HepG2 (cell line): ENCODE measurements around the gene JAGN1. TPM values are rescaled to one million over a fixed set of nuclear protein-coding genes. Genes with fewer than 3 reads are reported as not detected.

Source experiments
- ATAC-seq: fragments of 200-7000 bp; cut with Tn5 transposase; 3 replicates; pipeline ENCODE4 v1.9.1; 2020; ENCODE audit warnings: mild to moderate bottlenecking, moderate library complexity
- BruUV-seq: library from RNA; stranded (reverse); fragments of 400-500 nt; replicated peaks from 2 replicates; lab custom pipeline; 2021; lab: Mats Ljungman, UMichigan
- CTCF ChIA-PET: fragments of 300-600 bp; formaldehyde crosslinking; extraction: SDS; loops from one replicate; lab custom pipeline; 2021; ENCODE audit warnings: low total read pairs, inconsistent platforms, low intra/inter-chr PET ratio; lab: Yijun Ruan, JAX
- POLR2A ChIA-PET: fragments of 350-600 bp; sonication (Branson Sonifier 250); formaldehyde crosslinking; loops from one replicate; lab custom pipeline; 2020; ENCODE audit warnings: antibody characterized with exemption, inconsistent platforms; lab: Yijun Ruan, JAX
- DNase-seq: peaks from one replicate; pipeline ENCODE4 v3.0.0-alpha.2; 2015; ENCODE audit warnings: low spot score
- FAIRE-seq: peaks from 3 replicates; lab custom pipeline; 2011; peaks lifted over from hg19 to GRCh38; lab: Jason Lieb, UNC
- H2AFZ ChIP-seq: one replicate; pipeline ENCODE4 v1.6.1; 2011; ENCODE audit warnings: low read length, inconsistent platforms
- H3K27ac ChIP-seq: fragments of 300-600 bp; 3 replicates; pipeline ENCODE4 v1.8.0; 2011; ENCODE audit warnings: mixed run types, mild to moderate bottlenecking, mixed read lengths, low read length, inconsistent platforms; ENCODE audit not compliant: insufficient read depth; ENCODE audit errors: extremely low read length
- H3K27me3 ChIP-seq, 2 experiments: fragments of 200-600 bp in 1 of 2; 2 replicates in 1 of 2; 3 replicates in 1 of 2; pipeline versions ENCODE4 v1.6.0 to v1.8.0; 2011; ENCODE audit warnings: low read length in 2 of 2, mild to moderate bottlenecking in 2 of 2, moderate library complexity in 2 of 2, inconsistent platforms in 1 of 2; ENCODE audit not compliant: insufficient read depth in 2 of 2, control insufficient read depth in 1 of 2
- H3K36me3 ChIP-seq, 2 experiments: fragments of 200-600 bp in 1 of 2; replicated peaks in 1 of 2; 2 replicates in 1 of 2; 3 replicates in 1 of 2; pipeline versions ENCODE4 v1.5.1 to v1.8.0; 2011; ENCODE audit warnings: low read length in 2 of 2, inconsistent platforms in 1 of 2; ENCODE audit not compliant: insufficient read depth in 2 of 2, control insufficient read depth in 1 of 2
- H3K4me1 ChIP-seq: 2 replicates; pipeline ENCODE4 v1.5.1; 2012; ENCODE audit warnings: low read length, inconsistent platforms; ENCODE audit not compliant: insufficient read depth
- H3K4me2 ChIP-seq: 2 replicates; pipeline ENCODE4 v1.6.0; 2011; ENCODE audit warnings: low read depth, low read length, inconsistent platforms
- H3K4me3 ChIP-seq, 3 experiments: fragments of 200-600 bp in 1 of 3; sonication (generic), shearing (Covaris generic) in 1 of 3; replicated peaks in 1 of 3; 2 replicates each; pipeline ENCODE4 v1.5.1; 2011 to 2016; ENCODE audit warnings: low read length in 3 of 3, inconsistent platforms in 2 of 3, low read depth in 2 of 3, mild to moderate bottlenecking in 2 of 3, control low read depth in 1 of 3, mixed read lengths in 1 of 3; ENCODE audit not compliant: insufficient read depth in 1 of 3
- H3K79me2 ChIP-seq: one replicate; pipeline ENCODE4 v1.6.1; 2011; ENCODE audit warnings: low read length, inconsistent platforms; ENCODE audit not compliant: insufficient read depth
- H3K9ac ChIP-seq: 2 replicates; pipeline ENCODE4 v1.6.0; 2011; ENCODE audit warnings: mild to moderate bottlenecking, low read depth, low read length, inconsistent platforms; ENCODE audit not compliant: insufficient read depth
- H3K9me3 ChIP-seq: 2 replicates; pipeline ENCODE4 v1.5.1; 2012; ENCODE audit warnings: mild to moderate bottlenecking, low read length
- H4K20me1 ChIP-seq: 2 replicates; pipeline ENCODE4 v1.6.0; 2011; ENCODE audit warnings: inconsistent platforms, mild to moderate bottlenecking, low read length, moderate library complexity; ENCODE audit not compliant: insufficient read depth
- FIP1L1 ChIP-seq: fragments of 200-400 bp; formaldehyde crosslinking; IDR thresholded peaks from 2 replicates; pipeline ENCODE4 v1.6.1; 2018; ENCODE audit warnings: low read depth, mild to moderate bottlenecking, low read length, moderate library complexity, borderline replicate concordance; ENCODE audit not compliant: insufficient read depth
- HDAC2 ChIP-seq: sonication (generic); formaldehyde crosslinking; IDR thresholded peaks from 2 replicates; pipeline ENCODE4 v1.4.0; 2020; ENCODE audit warnings: missing genetic modification reagents
- HNF4G ChIP-seq, 2 experiments: sonication (generic) in 1 of 2; formaldehyde crosslinking in 1 of 2; IDR thresholded peaks; 2 replicates each; pipeline versions ENCODE4 v1.4.0 to v1.6.1; 2011 to 2020; ENCODE audit warnings: borderline replicate concordance in 2 of 2, low read depth in 2 of 2, mild to moderate bottlenecking in 2 of 2, low read length in 1 of 2, missing genetic modification reagents in 1 of 2, moderate library complexity in 1 of 2
- MBD4 ChIP-seq: IDR thresholded peaks from 2 replicates; pipeline ENCODE4 v1.6.1; 2012; ENCODE audit warnings: low read length, inconsistent platforms, borderline replicate concordance
- MYC ChIP-seq: sonication (generic); formaldehyde crosslinking; IDR thresholded peaks from 2 replicates; pipeline ENCODE4 v1.9.0; 2021; ENCODE audit warnings: missing genetic modification reagents, borderline replicate concordance
- NCOR1 ChIP-seq: fragments of 200-600 bp; sonication (generic); IDR thresholded peaks from 2 replicates; pipeline ENCODE4 v1.7.0; 2017; ENCODE audit warnings: antibody characterized with exemption, low read length, borderline replicate concordance
- RBFOX2 ChIP-seq: fragments of 200-400 bp; formaldehyde crosslinking; IDR thresholded peaks from 2 replicates; pipeline ENCODE4 v1.6.1; 2017; ENCODE audit warnings: low read depth, mild to moderate bottlenecking, low read length
- RCOR2 ChIP-seq: IDR thresholded peaks from 2 replicates; pipeline ENCODE4 v1.6.1; 2016; ENCODE audit warnings: missing biosample characterization, missing genetic modification reagents
- RFXAP ChIP-seq: sonication (generic); formaldehyde crosslinking; IDR thresholded peaks from 2 replicates; pipeline ENCODE4 v1.4.0; 2020; ENCODE audit warnings: missing genetic modification reagents, borderline replicate concordance
- TEAD3 ChIP-seq: optimal IDR thresholded peaks from 2 replicates; pipeline ENCODE3; 2016; ENCODE audit warnings: borderline replicate concordance
- ZFP37 ChIP-seq: sonication (generic); formaldehyde crosslinking; IDR thresholded peaks from 2 replicates; pipeline ENCODE4 v1.4.0; 2020; ENCODE audit warnings: missing genetic modification reagents, borderline replicate concordance
- ZMAT3 ChIP-seq: sonication (generic); formaldehyde crosslinking; conservative IDR thresholded peaks from 2 replicates; pipeline ENCODE4 v1.7.0; 2021; ENCODE audit warnings: missing genetic modification reagents
- ZNF143 ChIP-seq: sonication (generic); formaldehyde crosslinking; IDR thresholded peaks from 2 replicates; pipeline ENCODE4 v1.4.0; 2020; ENCODE audit warnings: missing genetic modification reagents
- ZNF280B ChIP-seq: sonication (generic); formaldehyde crosslinking; IDR thresholded peaks from 2 replicates; pipeline ENCODE4 v1.5.0; 2020; ENCODE audit warnings: missing genetic modification reagents, mild to moderate bottlenecking, borderline replicate concordance
- ZNF598 ChIP-seq: sonication (generic); formaldehyde crosslinking; IDR thresholded peaks from 2 replicates; pipeline ENCODE4 v1.5.1; 2020; ENCODE audit warnings: mild to moderate bottlenecking, missing genetic modification reagents, borderline replicate concordance
- ZNF615 ChIP-seq: sonication (generic); formaldehyde crosslinking; IDR thresholded peaks from 2 replicates; pipeline ENCODE4 v1.5.0; 2020; ENCODE audit warnings: mild to moderate bottlenecking, missing genetic modification reagents, borderline replicate concordance
- ZNF639 ChIP-seq: conservative IDR thresholded peaks from 2 replicates; pipeline ENCODE4 v1.6.1; 2018; ENCODE audit warnings: missing genetic modification reagents
- ZNF670 ChIP-seq: sonication (generic); formaldehyde crosslinking; IDR thresholded peaks from 2 replicates; pipeline ENCODE4 v1.8.0; 2022; ENCODE audit warnings: mild to moderate bottlenecking, missing genetic modification reagents, borderline replicate concordance
- ZNF75D ChIP-seq: sonication (generic); formaldehyde crosslinking; IDR thresholded peaks from 2 replicates; pipeline ENCODE4 v1.8.1; 2023; ENCODE audit warnings: missing genetic modification reagents, mild to moderate bottlenecking, borderline replicate concordance
- WGBS: methylation state at CpG from one replicate; pipeline ENCODE4 v1.1.6; 2017; ENCODE audit warnings: low lambda C conversion rate; 5-methylcytosine and 5-hydroxymethylcytosine counted together
- in situ Hi-C: cut with HindIII; loops from 2 replicates; pipeline ENCODE4 v1.10.0; 2017; ENCODE audit warnings: low pct_unique_long_range_greater_than_20kb; ENCODE audit not compliant: extremely low pct_ligation_motif_present
- intact Hi-C: fragments of 100-400 bp; cut with micrococcal nuclease; formaldehyde crosslinking; loops from one replicate; pipeline ENCODE4 v1.10.0; 2022; ENCODE audit not compliant: unreplicated experiment
- polyA plus RNA-seq, 8 experiments: library from polyadenylated mRNA; depleted of rRNA in 3 of 8; stranded (reverse) in 7 of 8; unstranded in 1 of 8; fragments of >200 nt; fragmentation: Illumina TruSeq in 4 of 8; extraction: Trizol in 4 of 8; gene quantifications; 2 replicates each; pipeline versions ENCODE4 v1.2.1 to v1.2.3, GENCODE V29; 2011 to 2016; ENCODE audit warnings: low read depth in 4 of 8, missing spikeins in 1 of 8, mixed read lengths in 1 of 8; ENCODE audit not compliant: insufficient read depth in 1 of 8
- total RNA-seq, 5 experiments: library from RNA; depleted of rRNA; stranded (reverse); fragments of >200 nt; fragmentation: Illumina TruSeq; extraction: Trizol; gene quantifications; 2 replicates each; pipeline ENCODE4 v1.2.3, GENCODE V29; 2016; ENCODE audit warnings: low read depth in 1 of 5

JAGN1 gene
- total and polyA plus RNA-seq, 2 of the 13 experiments (the other 11 are each of a cell fraction or from before 2014, with no cell fraction given): 49.9 to 50.9 TPM

GRCh38 chr3:9900965-9901415, 10.6 kb downstream of the JAGN1 start (continued):
- TF ChIP-seq RFXAP (CRISPR knock-in tag) (peak; percentile 40; the same call in 1 of the 2 replicates), ZNF670 (CRISPR knock-in tag) (0 out of 2 replicates have a peak, but pooled peaks have one; percentile 19), ZNF615 (CRISPR knock-in tag) (0 out of 2 replicates have a peak, but pooled peaks have one; percentile 57), ZNF280B (CRISPR knock-in tag) (peak; percentile 52; the same call in 1 of the 2 replicates), HDAC2 (CRISPR knock-in tag) (peak; percentile 91), NCOR1 (peak; percentile 96)

GRCh38 chr3:9901967-9902366, 11.6 kb downstream of the JAGN1 start:
- Histone ChIP-seq H3K36me3 (peaks cover 5 to 7% of the 10 kb centered on the region in 2 experiments), H3K4me1 (peaks cover 76% of the 10 kb centered on the region), H3K4me2 (peak overlapping the region; percentile 97), H3K4me3 (peak overlapping the region; percentile 76 to 92 (median 89)), H3K9ac (peak overlapping the region; percentile 83), H3K9me3 (no peaks in the 10 kb centered on the region), H2AFZ (peak overlapping the region; percentile 31), H3K27me3 (no peaks in the 10 kb centered on the region; a peak in 1 of 5 replicates), H3K27ac (peak overlapping the region; percentile 92), H3K79me2 (peaks cover 15% of the 10 kb centered on the region), H4K20me1 (no peaks in the 10 kb centered on the region)
- CTCF ChIA-PET: no interaction called here
- FAIRE-seq: no peak
- WGBS: 0% methylated on average over 2 of the region's 5 CpGs
- no peak for DNase-seq
- POLR2A ChIA-PET: interaction anchor here (0.7 to 9.3 kb wide), 19 partner anchors 8 to 499 kb away, joined by 3 to 298 read pairs (median 5); partner anchors contain the start of genes ARPC4, CIDEC, CRELD1 and IL17RC
- ATAC-seq: peak; percentile 9
- TSS peak; percentile 78 for BruUV-seq
- in situ Hi-C loops: no loop called here
- intact Hi-C loops: loop anchor here (5.0 kb wide), 1 partner anchor 45 kb away; no protein-coding TSS in a partner anchor
- TF ChIP-seq MYC (peak; percentile 50; the same call in 1 of the 2 replicates), ZNF75D (CRISPR knock-in tag) (no peak), TEAD3 (CRISPR knock-in tag) (no peak), FIP1L1 (no peak), RBFOX2 (no peak), ZFP37 (CRISPR knock-in tag) (no peak), ZMAT3 (no peak), MBD4 (no peak), HNF4G (IDR thresholded peaks at IDR 0.05; ENCODE audit: borderline replicate concordance, low read depth, low read length) (no peak), HNF4G (CRISPR knock-in tag; IDR thresholded peaks at IDR 0.05; ENCODE audit: borderline replicate concordance, low read depth) (no peak), ZNF143 (CRISPR knock-in tag) (no peak), ZNF639 (CRISPR knock-in tag) (no peak), RCOR2 (CRISPR knock-in tag) (peak; percentile 7; the same call in 1 of the 2 replicates), ZNF598 (CRISPR knock-in tag) (0 out of 2 replicates have a peak, but pooled peaks have one; percentile 5)
